HEK293 (cell line): ENCODE data around the gene PAK4.

Experiments
- CTCF ChIA-PET: fragments of 350-600 bp; formaldehyde crosslinking; extraction: SDS; loops from one replicate; lab custom pipeline; 2021; ENCODE audit warnings: antibody characterized with exemption; lab: Yijun Ruan, JAX
- POLR2A ChIA-PET: fragments of 300-600 bp; formaldehyde crosslinking; extraction: SDS; loops from one replicate; lab custom pipeline; 2020; ENCODE audit warnings: antibody characterized with exemption, inconsistent platforms; lab: Yijun Ruan, JAX
- H3K27ac ChIP-seq: fragments of 200-500 bp; sonication (Bioruptor generic); 2 replicates; pipeline ENCODE4 v1.5.1; 2014; ENCODE audit warnings: low read depth, low read length, control low read depth, inconsistent platforms; ENCODE audit errors: extremely low read depth
- H3K36me3 ChIP-seq, 2 experiments: fragments of 200-500 bp in 1 of 2; sonication (Bioruptor generic) in 1 of 2; 1 replicate in 1 of 2; 2 replicates in 1 of 2; pipeline ENCODE4 v1.5.1; 2014 to 2017; ENCODE audit warnings: inconsistent platforms in 2 of 2, low read length in 2 of 2; ENCODE audit not compliant: control insufficient read depth in 2 of 2, insufficient read depth in 1 of 2
- H3K4me1 ChIP-seq: fragments of 200-500 bp; sonication (Bioruptor generic); 2 replicates; pipeline ENCODE4 v1.5.1; 2014; ENCODE audit warnings: mild to moderate bottlenecking, low read length, inconsistent platforms; ENCODE audit not compliant: control insufficient read depth, insufficient read depth
- H3K4me3 ChIP-seq: 2 replicates; pipeline ENCODE4 v1.5.1; 2011; ENCODE audit warnings: low read depth, mild to moderate bottlenecking, control low read depth, low read length, moderate library complexity
- H3K9me3 ChIP-seq: fragments of 200-500 bp; sonication (Bioruptor generic); 2 replicates; pipeline ENCODE4 v1.5.1; 2014; ENCODE audit warnings: low read depth, low read length, inconsistent platforms; ENCODE audit not compliant: control insufficient read depth, insufficient read depth
- BCL11A ChIP-seq: fragments of 450-650 bp; formaldehyde crosslinking; IDR thresholded peaks from 2 replicates; pipeline ENCODE4 v1.5.1; 2016; ENCODE audit warnings: low read depth, missing biosample characterization, missing genetic modification characterization
- FEZF1 ChIP-seq: fragments of 450-650 bp; formaldehyde crosslinking; IDR thresholded peaks from 2 replicates; pipeline ENCODE4 v1.5.1; 2016; ENCODE audit warnings: missing biosample characterization, missing genetic modification characterization
- GFI1B ChIP-seq: fragments of 450-650 bp; formaldehyde crosslinking; IDR thresholded peaks from 2 replicates; pipeline ENCODE4 v1.5.1; 2016; ENCODE audit warnings: missing biosample characterization, missing genetic modification characterization
- GLIS1 ChIP-seq: fragments of 450-650 bp; formaldehyde crosslinking; IDR thresholded peaks from 2 replicates; pipeline ENCODE4 v1.5.1; 2016; ENCODE audit warnings: missing biosample characterization, missing genetic modification characterization
- KLF7 ChIP-seq: fragments of 450-650 bp; formaldehyde crosslinking; IDR thresholded peaks from 2 replicates; pipeline ENCODE4 v1.5.1; 2016; ENCODE audit warnings: missing biosample characterization, missing genetic modification characterization, borderline replicate concordance
- SETDB1 ChIP-seq: IDR thresholded peaks from one replicate; pipeline ENCODE4 v1.6.1; 2017; ENCODE audit warnings: mild to moderate bottlenecking, low read length, moderate library complexity, mixed read lengths; ENCODE audit not compliant: insufficient read length
- ZNF133 ChIP-seq: fragments of 450-650 bp; formaldehyde crosslinking; IDR thresholded peaks from 2 replicates; pipeline ENCODE4 v1.5.1; 2016; ENCODE audit warnings: missing biosample characterization, missing genetic modification characterization
- ZNF561 ChIP-seq: fragments of 450-650 bp; IDR thresholded peaks from 2 replicates; pipeline ENCODE4 v1.5.1; 2018; ENCODE audit warnings: missing biosample characterization, missing genetic modification characterization, borderline replicate concordance
- ZNF776 ChIP-seq: fragments of 450-650 bp; formaldehyde crosslinking; IDR thresholded peaks from 2 replicates; pipeline ENCODE4 v1.5.0; 2017; ENCODE audit warnings: missing biosample characterization, missing genetic modification characterization, borderline replicate concordance
- TF ChIP-seq, protein P1 (sequence below): fragments of 450-650 bp; formaldehyde crosslinking; conservative IDR thresholded peaks from 2 replicates; pipeline ENCODE4 v1.5.1; 2016; ENCODE audit warnings: low read depth, missing biosample characterization, missing genetic modification characterization
- TF ChIP-seq, protein P2 (sequence below): fragments of 450-650 bp; formaldehyde crosslinking; IDR thresholded peaks from 2 replicates; pipeline ENCODE4 v1.5.1; 2017; ENCODE audit warnings: missing biosample characterization, missing genetic modification characterization

PAK4 gene

DNA sequence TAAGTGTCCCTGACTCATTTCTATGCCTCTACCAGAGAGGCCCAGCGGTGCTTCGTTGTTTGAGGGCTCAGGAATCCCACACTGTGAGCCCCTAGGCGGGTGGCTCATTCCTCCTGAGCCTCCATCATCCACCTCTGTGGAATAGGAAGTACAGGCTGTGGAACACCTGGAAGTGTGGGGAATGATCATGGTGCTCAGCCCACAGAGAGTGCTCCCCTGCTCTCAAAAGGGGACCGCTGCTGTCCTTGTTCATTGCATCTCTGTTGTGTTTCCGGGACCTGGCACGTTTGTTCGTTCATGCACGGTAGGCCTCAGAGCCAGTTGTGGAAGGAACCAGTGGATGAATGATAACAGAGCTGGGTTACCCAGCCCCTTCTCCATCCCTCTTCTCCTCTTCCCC is 40.2 kb upstream of the PAK4 start:
- Histone ChIP-seq H3K27ac (no peak overlapping the region), H3K36me3 (no peaks in the 10 kb centered on the region; a peak in 1 of 3 replicates), H3K4me3 (no peak overlapping the region), H3K9me3 (no peaks in the 10 kb centered on the region), H3K4me1 (peaks cover 5% of the 10 kb centered on the region; the same call in 1 of the 2 replicates)
- CTCF ChIA-PET, result interaction anchor here (0.6 to 2.5 kb wide), 7 partner anchors 25 to 1659 kb away, joined by 3 to 20 read pairs (median 3); partner anchors contain the start of gene FAM98C
- POLR2A ChIA-PET, result interaction anchor here (1.5 kb wide), 1 partner anchor 12 kb away, joined by 4 read pairs; no protein-coding TSS in a partner anchor
- TF ChIP-seq SETDB1 (no peak), ZNF776 (tag by site-specific recombination) (no peak), GLIS1 (tag by site-specific recombination) (no peak), KLF7 (no peak)
- TF ChIP-seq, protein P1, sequence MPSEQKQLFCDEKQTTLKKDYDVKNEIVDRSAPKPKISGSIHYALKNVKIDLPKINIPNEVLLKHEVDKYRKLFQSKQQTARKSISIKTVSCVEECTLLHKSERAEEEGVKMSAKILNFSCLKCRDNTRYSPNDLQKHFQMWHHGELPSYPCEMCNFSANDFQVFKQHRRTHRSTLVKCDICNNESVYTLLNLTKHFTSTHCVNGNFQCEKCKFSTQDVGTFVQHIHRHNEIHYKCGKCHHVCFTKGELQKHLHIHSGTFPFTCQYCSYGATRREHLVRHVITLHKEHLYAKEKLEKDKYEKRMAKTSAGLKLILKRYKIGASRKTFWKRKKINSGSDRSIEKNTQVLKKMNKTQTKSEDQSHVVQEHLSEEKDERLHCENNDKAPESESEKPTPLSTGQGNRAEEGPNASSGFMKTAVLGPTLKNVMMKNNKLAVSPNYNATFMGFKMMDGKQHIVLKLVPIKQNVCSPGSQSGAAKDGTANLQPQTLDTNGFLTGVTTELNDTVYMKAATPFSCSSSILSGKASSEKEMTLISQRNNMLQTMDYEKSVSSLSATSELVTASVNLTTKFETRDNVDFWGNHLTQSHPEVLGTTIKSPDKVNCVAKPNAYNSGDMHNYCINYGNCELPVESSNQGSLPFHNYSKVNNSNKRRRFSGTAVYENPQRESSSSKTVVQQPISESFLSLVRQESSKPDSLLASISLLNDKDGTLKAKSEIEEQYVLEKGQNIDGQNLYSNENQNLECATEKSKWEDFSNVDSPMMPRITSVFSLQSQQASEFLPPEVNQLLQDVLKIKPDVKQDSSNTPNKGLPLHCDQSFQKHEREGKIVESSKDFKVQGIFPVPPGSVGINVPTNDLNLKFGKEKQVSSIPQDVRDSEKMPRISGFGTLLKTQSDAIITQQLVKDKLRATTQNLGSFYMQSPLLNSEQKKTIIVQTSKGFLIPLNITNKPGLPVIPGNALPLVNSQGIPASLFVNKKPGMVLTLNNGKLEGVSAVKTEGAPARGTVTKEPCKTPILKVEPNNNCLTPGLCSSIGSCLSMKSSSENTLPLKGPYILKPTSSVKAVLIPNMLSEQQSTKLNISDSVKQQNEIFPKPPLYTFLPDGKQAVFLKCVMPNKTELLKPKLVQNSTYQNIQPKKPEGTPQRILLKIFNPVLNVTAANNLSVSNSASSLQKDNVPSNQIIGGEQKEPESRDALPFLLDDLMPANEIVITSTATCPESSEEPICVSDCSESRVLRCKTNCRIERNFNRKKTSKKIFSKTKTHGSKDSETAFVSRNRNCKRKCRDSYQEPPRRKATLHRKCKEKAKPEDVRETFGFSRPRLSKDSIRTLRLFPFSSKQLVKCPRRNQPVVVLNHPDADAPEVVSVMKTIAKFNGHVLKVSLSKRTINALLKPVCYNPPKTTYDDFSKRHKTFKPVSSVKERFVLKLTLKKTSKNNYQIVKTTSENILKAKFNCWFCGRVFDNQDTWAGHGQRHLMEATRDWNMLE, result no peak
- TF ChIP-seq, protein P2, sequence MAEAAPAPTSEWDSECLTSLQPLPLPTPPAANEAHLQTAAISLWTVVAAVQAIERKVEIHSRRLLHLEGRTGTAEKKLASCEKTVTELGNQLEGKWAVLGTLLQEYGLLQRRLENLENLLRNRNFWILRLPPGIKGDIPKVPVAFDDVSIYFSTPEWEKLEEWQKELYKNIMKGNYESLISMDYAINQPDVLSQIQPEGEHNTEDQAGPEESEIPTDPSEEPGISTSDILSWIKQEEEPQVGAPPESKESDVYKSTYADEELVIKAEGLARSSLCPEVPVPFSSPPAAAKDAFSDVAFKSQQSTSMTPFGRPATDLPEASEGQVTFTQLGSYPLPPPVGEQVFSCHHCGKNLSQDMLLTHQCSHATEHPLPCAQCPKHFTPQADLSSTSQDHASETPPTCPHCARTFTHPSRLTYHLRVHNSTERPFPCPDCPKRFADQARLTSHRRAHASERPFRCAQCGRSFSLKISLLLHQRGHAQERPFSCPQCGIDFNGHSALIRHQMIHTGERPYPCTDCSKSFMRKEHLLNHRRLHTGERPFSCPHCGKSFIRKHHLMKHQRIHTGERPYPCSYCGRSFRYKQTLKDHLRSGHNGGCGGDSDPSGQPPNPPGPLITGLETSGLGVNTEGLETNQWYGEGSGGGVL (tag by site-specific recombination), result no peak
- TF ChIP-seq, all 188 proteins: peak for 0

DNA sequence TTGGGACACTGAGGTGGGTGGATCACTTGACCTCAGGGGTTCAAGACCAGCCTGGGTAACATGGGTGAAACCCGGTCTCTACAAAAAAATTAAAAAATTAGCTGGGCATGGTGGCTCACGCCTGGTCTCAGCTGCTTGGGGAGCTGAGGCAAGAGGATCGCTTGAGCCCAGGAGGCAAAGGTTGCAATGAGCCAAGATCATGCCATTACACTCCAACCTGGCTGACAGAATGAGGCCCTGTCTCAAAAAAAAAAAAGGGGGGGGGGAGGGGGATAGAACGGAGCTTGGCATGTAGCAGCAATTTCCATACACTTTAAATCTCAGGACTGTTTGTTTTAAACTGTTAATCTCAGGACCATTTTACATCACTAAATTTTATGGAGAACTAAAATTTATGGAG is 39.2 kb upstream of the PAK4 start:
- peaks cover under 1% of the 10 kb centered on the region; the same call in 1 of the 2 replicates for H3K4me1 ChIP-seq
- H3K9me3 ChIP-seq, result no peaks in the 10 kb centered on the region
- H3K4me3 ChIP-seq, result no peak overlapping the region
- ChIA-PET CTCF (interaction anchor here (0.6 to 2.8 kb wide), 9 partner anchors 19 to 225 kb away, joined by 3 to 20 read pairs (median 4); no protein-coding TSS in a partner anchor), POLR2A (interaction anchor here (1.2 kb wide), 1 partner anchor 14 kb away, joined by 10 read pairs; no protein-coding TSS in a partner anchor)
- no peak overlapping the region for H3K27ac ChIP-seq
- H3K36me3 ChIP-seq, result no peaks in the 10 kb centered on the region; a peak in 1 of 3 replicates
- TF ChIP-seq GFI1B (tag by site-specific recombination) (peak; percentile 32; the same call in 1 of the 2 replicates), ZNF133 (no peak)

DNA sequence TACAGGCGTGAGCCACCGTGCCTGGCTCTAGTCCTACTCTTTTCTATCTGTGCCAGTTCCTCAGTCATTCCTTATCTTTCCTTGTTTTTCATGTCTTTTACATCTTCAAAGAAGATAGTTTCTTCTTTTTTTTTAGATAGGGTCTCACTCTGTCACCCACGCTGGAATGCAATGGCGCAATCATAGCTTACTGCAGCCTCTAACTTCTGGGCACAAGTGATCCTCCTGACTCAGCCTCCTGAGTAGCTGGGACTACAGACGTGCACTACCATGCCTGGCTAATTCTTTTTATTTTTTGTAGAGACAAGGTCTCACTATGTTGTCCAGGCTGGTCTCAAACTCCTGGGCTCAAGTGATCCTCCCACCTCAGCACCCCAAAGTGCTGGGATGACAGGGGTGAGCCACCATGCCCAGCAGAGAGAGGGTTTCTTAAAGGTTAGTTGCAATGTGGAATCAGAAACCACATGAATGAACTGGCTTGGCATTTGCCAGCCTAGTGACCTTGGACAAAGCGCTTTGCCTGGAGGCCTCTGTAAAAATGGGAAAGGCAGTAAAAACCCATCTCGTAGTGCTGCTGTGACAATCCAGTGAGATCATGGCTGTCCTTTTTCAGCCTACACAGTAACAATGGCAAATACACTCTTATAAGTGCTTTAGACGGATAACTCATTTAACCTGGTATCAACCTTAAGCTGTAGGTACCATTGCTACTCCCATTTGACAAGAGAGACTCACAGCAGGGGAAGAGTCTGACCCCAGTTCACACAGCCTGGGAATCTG is 37.5 kb upstream of the PAK4 start:
- no peaks in the 10 kb centered on the region for H3K4me1 ChIP-seq
- H3K9me3 ChIP-seq, result no peaks in the 10 kb centered on the region
- TF ChIP-seq BCL11A (tag by site-specific recombination), result no peak
- no peak for TF ChIP-seq ZNF561
- peak; percentile 91 for TF ChIP-seq FEZF1 (tag by site-specific recombination)
- H3K4me3 ChIP-seq, result no peak overlapping the region
- no peaks in the 10 kb centered on the region; a peak in 1 of 3 replicates for H3K36me3 ChIP-seq
- POLR2A ChIA-PET, result interaction anchor here (1.8 kb wide), 1 partner anchor 18 kb away, joined by 3 read pairs; no protein-coding TSS in a partner anchor
- H3K27ac ChIP-seq, result no peak overlapping the region
- CTCF ChIA-PET, result interaction anchor here (0.6 to 2.8 kb wide), 6 partner anchors 34 to 1434 kb away, joined by 3 to 12 read pairs (median 5); no protein-coding TSS in a partner anchor
